Measurements from ENCODE around the gene RHCG.
"Not testable (repeated sequence)": the region's sequence is repeated elsewhere in the genome, so short reads cannot be mapped to it uniquely, and the experiment has no call there.

Gene RHCG

GRCh38 chr15:89477411-89478242 is 18.8 kb downstream of the RHCG start:
- DNase-seq (ENCODE audit: low spot score), result no peak

DNA sequence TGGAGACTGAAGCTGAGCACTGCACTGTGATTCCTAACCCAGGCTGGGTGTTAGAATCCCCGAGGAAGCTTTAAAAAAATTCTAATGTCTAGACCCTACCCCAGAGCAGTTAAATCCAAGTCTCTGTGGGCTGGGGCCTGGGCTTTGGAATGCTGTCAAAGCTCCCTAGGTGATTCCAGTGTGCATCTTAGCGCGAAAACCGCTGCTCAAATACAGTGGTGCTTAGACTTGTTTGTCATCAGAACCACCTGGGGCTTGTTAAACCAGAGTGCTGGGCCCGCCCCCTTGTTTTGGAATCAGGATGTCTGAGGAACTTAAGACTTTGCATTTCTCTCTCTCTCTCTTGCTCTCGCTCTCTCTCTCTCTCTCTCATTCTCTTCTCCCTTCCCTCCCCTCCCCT is 20.7 kb downstream of the RHCG start:
- no peak for DNase-seq (ENCODE audit: low spot score)

DNA sequence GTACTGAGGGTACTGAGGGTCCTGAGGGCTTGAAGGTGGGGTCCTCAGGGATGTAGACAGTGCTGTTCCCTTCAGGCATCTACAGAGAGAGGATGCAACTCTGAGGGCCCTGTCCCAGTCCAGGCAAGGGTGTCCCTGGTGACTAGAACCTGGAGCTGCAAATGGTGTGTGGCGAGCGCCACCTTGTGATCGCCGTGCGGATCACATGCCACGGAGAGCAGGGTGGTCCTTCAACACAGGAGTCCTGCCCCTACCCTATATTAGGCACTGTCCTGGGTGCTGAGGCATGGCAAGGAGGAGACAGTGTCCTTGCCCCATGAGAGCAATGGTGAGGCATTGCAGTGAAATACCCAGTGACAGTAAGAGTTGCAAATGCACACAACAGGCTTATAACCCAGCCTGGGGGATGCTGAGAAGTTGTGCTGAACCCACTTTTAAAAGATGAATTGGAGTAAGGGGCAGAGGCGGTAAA is 23.6 kb downstream of the RHCG start:
- no peak for DNase-seq (ENCODE audit: low spot score)

DNA sequence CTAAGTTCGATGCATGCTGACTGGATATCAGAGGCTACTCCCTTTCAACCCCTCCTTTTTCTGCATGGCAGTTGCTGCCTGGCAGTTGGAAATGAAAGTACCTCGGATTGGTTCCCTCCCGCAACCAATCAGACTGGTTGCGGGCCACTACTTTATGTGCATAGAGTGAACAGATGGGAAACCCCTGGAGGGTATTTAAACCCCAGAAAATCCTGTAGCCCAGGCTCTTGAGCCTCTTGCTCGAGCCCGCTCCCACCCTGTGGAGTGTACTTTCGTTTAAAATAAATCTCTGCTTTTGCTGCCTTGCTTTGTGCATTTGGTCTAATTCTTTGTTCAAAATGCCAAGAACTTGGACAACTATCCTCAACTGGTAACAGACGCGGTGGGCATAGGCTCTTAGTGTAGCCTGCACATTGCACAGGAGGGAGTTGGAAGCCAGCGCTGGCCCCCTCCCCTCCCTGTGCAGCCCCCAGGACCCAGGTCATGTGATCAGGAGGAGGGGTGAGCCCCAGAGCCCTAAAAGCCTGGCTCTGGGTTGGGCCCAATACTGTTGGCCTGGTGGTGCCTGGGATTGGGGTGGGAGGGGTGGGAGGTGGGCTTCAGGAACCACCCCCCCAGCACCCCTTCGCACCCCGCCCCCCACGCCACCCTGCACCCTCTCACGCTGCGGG is 26.8 kb downstream of the RHCG start:
- no peak for DNase-seq (ENCODE audit: low spot score)

DNA sequence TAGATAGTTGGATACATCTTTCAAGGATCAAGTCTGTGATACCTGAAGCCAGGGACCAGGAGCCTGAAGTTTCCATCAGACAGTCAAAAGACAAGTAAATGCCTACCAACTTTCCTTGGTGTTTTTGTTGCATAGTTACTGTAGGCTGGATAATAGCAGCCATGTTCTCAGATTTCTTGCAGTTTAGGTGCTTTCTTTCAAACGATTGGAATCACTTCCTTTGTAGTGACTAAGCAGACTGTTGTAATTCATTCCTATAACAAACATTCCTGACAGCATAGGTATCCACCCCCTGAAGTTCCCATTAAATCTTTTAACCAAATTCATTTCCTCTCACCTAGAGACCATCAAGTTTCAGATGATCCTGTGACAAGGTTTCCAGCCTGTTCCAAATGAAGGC is 27.6 kb downstream of the RHCG start:
- DNase-seq (ENCODE audit: low spot score), result not testable (repeated sequence)

- DNase-seq (ENCODE audit: low spot score), result no peak
Measured at GRCh38 chr15:89463113-89463512, 33.3 kb downstream of the RHCG start.

DNA sequence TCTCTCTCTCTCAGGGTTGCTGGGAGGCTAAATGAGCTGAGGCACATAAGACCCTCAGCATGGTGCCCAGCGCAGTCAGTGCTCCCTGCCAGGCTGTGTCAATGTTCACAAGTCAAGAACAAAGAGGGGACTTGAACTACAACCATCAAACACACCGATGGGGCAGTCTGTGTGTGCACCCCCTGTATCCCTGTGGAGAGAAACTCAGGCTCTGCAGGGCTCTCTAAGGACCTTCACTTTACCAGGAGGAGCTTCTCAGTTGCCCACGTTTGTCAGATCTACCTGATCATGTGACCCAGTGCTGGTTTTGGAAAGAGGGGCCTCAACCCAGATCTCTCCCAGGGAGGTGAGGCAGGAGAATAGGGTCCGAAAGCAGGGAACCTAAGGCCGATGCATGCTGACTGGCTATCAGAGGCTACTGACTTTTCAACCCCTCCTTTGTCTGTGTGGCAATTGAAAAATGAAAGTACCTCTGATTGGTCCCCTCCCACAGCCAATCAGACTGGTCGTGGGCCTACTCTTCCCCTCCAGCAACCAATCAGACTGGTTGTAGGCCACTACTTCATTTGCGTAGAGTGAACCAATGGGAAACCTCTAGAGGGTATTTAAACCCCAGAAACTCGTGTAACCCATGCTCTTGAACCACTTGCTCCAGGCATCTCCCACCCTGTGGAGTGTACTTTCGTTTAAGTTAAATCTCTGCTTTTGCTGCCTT is 34.0 kb downstream of the RHCG start:
- peak; percentile 91 for DNase-seq (ENCODE audit: low spot score)

- no peak for DNase-seq (ENCODE audit: low spot score)
Measured at GRCh38 chr15:89461386-89461785, 35.0 kb downstream of the RHCG start.

GRCh38 chr15:89460048-89460447 is 36.3 kb downstream of the RHCG start:
- DNase-seq (ENCODE audit: low spot score), result no peak

DNA sequence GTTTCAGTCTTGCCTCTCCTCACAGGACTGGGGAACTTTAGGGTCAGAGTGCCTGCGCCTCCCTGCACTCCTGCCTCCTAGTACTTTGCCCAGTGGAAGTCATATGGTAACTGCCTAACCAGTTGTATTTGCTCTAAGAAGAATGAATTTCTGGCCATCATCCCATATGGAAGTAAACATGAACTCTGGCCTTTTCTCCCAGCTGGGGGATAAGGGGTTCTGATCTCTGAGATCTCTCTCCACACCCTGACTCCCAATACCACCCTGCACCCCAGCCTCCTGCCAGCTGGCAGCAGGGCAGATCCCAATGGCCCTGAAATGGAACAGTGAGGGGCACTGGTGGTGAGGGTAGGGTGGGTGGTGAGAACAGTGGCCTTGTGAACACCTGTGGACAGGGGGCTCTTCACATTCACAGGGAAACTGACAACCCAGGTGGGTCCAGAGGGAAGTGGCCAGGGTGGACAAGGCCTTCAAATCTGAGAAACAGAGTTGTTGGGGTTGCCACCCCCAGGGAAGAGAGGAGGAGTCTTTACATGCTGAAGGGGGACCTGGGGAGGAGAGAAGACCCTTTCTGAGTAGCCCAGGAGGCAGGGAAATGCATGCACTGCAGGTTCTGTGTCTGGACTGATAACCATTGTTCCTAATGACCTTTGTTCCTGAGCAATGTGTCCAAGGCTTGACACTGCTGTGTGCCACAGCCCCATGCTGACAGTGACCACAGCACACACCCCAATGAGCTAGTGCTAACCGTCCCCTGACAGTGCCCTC is 36.9 kb downstream of the RHCG start:
- no peak for DNase-seq (ENCODE audit: low spot score)

DNA sequence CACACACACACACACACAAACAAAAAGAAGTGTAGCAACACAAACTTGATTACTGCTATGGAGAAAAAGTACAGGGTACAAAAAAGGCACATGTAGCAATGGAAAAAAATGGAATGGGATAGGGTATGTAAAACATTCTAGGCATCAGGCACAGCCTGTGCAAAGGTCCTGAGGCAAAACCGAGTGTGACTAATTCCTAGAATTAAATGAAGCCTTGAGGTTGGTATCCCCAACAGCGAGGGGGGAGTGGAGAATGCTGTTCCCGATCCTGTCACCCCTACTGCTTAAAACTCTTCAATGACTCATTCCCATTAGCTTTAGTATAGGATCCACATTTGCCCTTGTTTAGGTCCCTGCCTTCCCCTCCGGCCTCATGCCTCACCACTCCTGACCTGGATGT is 37.9 kb downstream of the RHCG start:
- DNase-seq (ENCODE audit: low spot score), result no peak

GRCh38 chr15:89457086-89457485 is 39.3 kb downstream of the RHCG start:
- DNase-seq (ENCODE audit: low spot score), result no peak

DNA sequence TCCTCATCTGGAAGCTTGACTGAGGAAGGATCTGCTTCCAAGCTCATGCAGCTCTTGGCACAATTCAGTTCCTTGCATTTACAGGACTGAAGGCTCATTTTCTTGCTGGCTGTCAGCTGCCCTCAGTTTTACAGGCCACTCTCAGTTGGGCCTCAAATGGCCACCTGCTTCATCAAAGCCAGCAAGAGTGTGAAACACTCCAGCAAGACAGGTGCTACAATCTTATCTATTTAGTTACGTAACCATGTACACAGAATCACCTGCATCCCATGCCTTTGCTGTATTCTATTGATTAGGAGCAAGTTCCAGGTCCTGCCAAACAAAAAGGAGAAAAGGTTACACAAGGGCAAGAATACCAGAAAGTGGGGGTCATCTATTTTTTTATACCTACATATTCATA is 40.8 kb downstream of the RHCG start:
- no peak for DNase-seq (ENCODE audit: low spot score)

- no peak for DNase-seq (ENCODE audit: low spot score)
Measured at GRCh38 chr15:89452330-89452836, 44.0 kb downstream of the RHCG start.

DNA sequence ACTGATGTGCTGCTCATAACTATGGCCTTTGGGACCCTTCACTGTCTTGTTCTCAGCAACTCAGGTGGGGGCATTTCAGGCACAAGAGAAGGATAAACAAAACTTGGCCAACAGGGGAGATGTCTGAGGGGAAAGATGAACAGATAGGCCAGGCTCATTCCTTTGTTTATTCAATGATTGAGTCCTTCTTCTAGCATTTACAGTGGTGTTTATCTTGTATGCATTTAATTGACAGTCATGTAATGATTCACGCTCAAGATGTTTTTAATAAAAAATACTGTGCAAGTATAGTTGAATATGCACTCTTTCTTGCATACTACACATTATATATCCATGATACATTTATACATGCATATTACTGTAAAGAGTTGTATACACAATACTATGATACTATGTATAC is 44.5 kb downstream of the RHCG start:
- DNase-seq (ENCODE audit: low spot score), result no peak

- peak; percentile 24 for DNase-seq (ENCODE audit: low spot score)
Measured at GRCh38 chr15:89450076-89451006, 46.0 kb downstream of the RHCG start.

- DNase-seq (ENCODE audit: low spot score), result peak; percentile 67
Measured at GRCh38 chr15:89448825-89449224, 47.6 kb downstream of the RHCG start.

- DNase-seq (ENCODE audit: low spot score), result no peak
Measured at GRCh38 chr15:89447676-89448075, 48.7 kb downstream of the RHCG start.

- DNase-seq (ENCODE audit: low spot score), result no peak
Measured at GRCh38 chr15:89446255-89446891, 50.0 kb downstream of the RHCG start.

GRCh38 chr15:89445518-89445917 is 50.9 kb downstream of the RHCG start:
- DNase-seq (ENCODE audit: low spot score), result no peak

Measured in globus pallidus (tissue), 1 donor.